GM19099 (cell line): ENCODE measurements around the gene TOX2.

Experiments
- POLR2A ChIP-seq: IDR thresholded peaks from 3 replicates; pipeline ENCODE4 v1.6.1; 2011; ENCODE audit warnings: low read depth; ENCODE audit not compliant: insufficient read length; ENCODE audit errors: extremely low read depth

Gene TOX2

DNA sequence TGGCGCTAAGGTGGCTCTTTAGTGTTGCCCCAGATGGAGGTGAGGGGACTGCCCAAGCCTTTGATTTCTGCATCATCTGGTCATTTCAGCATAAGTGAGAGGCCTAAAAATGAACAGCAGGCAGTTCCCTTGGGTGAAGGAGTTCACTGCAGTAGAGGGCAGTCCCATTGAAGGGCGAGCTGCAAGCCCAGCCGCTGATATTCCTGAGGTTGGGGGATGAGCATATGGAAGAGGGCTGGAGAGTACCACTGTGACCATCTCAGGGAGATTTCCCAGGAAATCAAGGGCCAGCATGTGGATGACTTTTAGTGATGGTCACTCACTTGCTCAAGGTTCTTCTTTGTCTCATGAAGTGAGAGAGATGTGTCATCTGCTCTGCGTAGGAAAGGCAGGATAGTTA is 9.3 kb downstream of the TOX2 start:
- TF ChIP-seq POLR2A = no peak

DNA sequence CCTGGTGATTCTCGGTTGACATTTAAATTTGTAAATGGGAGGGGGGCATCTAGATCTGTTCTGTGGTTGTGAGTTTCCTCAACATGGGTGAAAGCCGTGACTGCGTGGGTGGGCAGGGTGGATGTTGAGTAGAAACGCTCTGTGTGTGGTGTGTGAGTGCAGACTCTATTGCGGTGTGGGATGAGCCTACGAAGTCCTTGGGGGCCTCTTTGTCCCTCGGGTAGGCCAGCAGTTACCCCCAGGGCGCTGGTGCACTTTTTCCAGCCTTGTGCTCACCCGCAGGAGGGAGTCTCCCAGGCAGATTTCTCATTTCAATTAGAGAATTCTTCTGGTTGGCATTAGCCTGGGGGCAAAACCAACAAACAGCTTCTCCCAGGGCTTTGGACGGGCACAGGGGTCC is 10.6 kb downstream of the TOX2 start:
- no peak for TF ChIP-seq POLR2A

DNA sequence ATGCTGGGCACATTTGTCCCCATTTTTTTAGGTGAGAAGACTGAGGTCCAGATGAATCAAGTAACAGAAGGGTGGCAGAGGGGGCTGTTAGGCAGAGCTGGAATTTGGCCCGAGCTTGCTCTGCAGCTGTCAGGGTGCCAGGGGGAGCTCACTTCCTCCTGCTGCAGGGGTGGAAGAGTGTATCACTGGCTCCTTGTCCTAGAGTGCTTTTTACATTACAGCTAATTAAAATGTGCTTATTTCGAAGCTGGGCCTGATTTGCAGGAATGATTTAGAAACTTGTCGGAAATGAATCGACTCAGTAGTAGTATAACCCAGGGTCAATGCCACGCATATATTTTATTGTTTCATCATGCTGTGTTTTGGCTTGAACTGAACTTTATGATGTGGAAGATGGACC is 11.1 kb downstream of the TOX2 start:
- TF ChIP-seq POLR2A = no peak

DNA sequence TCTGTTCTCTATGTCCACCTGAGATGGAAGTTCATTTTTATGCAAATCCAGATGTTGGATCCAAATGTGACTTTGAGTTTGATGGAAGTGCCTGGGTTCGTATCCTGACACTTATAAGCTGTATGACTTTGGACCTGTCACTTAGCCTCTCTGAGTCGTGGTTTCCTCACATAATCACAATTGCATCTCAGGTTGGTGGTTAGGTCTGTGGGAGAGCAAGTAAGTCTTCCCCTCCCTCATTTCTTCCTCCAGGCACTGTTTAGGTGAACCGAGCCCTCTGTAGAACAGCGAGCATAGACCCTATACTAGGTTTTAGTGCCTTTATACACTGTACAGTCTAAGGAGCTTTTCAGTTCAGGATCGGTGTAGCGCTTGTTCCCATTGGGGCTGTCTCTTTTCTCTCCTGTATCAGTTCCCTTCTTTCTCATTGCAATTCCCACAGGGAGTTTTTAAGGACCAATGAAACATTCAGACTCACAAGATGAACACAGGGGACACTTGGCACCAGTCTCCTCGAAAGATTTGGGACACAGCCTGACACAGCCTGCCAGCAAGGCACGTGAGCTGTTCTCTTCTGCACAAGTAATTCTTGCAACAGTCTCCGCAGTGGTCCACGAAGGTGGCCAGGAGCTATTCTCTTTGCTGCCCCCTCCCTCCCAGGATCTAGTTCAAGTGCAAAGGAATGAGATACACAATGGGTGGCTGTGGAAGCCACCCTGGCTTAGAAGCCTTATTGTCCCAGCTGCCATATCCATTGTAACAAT is 11.8 kb downstream of the TOX2 start:
- no peak for TF ChIP-seq POLR2A

DNA sequence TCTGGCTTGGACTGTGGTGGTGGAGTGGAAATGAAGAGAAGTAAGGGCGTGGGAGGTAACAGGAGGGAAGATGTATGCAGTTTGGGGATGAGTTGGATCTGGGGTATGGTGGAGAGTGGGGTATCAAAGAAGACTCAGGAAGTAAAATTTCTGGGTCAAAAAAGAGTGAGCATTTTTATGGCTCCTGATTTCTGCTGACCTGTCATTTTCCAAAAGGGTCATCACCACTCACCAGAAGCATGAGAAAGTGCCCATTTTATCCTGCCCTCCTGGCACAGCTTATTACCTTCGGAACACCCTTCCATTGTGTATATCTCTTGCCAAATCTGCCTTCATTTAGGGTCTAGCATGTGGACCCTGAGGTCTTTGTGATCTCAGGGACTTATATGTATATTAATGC is 17.3 kb downstream of the TOX2 start:
- TF ChIP-seq POLR2A = no peak

DNA sequence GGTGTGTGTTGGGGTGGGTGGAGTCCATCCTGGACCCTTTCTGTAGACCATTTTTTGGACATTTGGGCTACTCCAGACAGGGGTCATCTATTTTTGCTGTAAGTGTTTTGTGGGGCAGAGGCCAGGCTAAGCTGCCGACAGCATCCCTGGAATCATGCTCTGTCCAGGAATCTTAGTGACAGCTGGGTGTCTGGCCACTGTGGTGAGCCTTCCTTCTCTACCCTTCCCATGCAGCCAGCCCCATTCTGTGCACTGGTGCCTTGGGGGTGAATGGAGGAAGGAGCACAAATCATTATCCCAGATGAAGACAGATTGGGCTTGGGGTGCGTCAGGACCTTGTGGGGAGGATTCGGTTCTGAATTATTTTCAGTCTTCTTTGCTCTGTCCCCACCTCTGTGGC is 20.2 kb downstream of the TOX2 start:
- TF ChIP-seq POLR2A = no peak

DNA sequence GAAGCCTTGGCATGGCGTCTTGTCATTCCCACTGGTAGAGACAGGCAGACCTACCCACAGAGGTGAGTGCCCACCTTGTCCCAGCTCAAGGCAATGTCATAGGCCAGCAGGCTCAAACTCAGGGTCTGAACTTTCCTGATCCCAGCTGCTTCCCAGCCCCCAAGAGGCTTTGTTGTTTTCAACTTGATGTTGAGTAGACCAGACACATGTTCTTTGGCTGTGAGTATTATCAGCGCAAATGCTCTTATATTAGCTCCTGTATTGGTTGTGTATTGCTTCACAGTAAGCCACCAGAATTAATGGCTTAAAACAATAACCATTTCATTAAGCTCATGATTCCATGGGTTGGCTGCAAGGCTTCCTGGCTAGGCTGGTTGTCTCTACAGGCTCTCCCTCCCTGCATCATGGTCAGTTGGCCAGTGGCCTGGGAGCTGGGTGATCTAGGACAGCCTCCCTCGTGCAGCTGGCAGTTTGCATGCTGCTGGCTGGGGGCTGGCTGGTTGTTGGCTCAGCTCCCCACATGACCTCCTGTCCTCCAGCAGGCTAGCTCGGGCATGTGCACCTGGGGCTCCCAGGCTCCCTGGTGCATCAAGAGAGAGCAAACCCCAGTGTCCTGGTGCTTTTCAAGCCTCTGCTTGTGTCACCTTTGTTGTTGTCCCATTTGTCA is 21.6 kb downstream of the TOX2 start:
- no peak for TF ChIP-seq POLR2A

DNA sequence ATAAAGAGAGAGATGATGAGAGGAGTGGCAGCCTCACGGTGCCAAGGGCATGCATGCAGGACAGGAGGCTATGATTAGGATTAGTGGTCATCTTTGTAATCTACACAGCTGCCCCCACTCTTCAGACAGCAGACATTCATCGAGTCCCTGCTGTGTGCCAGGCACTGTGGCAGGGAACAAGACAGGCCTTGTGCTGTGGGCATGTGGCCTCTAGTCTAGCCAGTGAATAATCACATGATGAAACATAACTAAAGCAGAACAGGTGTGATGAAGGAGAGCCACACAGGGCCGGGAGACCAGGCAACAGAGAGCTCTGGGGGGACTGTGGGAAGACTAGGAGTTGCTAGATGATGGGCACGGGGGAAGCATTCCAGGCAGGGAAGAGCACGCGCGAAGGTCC is 22.2 kb downstream of the TOX2 start:
- no peak for TF ChIP-seq POLR2A

DNA sequence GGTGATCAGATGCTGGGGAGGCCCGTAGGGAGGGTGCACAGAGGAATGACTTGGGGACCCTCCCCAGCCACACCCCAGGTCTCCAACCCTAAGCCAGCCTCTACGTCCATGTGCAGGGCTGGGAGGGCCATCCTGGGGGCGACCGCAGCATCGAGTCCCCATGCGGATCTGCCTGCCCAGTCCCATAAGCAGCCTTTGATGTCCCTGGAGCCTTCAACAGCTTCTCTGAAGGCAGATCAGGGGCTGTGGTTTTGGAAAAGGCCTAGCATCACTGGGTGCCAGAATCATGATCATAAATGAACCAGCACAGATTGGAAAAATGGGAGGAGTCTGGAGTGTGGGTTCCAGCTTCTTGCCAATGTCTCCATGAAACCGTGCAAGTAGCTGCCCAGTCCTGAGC is 22.9 kb downstream of the TOX2 start:
- TF ChIP-seq POLR2A = no peak

DNA sequence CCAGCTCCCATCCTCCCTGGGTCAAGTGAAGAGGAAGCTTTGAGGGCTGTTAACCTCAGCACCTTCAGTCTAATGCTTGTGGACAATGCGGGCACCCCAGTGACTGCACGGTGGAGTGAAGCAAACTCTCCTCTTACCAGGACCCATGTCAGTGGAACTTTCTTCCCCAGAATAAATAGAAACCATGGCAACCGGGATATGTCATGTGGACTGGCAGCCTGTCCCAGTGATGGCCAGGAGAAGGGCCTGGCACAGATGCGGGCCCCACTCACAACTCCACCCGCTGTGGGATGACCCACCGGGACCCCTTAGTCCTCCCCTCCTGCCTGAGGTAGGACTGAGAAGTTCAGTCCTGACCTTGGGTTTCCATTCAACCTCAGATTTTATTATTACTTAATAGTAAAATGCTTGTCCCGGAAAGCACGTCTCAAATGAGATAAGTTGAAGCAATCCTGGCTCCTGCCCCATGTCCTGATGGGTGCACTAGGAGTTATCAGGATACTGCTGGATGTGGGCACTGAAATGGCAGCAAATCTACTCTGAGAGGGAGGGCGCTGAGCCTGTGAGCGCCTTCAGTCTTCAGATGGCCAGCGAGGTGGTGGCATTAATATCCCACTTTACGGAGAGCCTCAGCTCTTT is 23.5 kb downstream of the TOX2 start:
- no peak for TF ChIP-seq POLR2A

DNA sequence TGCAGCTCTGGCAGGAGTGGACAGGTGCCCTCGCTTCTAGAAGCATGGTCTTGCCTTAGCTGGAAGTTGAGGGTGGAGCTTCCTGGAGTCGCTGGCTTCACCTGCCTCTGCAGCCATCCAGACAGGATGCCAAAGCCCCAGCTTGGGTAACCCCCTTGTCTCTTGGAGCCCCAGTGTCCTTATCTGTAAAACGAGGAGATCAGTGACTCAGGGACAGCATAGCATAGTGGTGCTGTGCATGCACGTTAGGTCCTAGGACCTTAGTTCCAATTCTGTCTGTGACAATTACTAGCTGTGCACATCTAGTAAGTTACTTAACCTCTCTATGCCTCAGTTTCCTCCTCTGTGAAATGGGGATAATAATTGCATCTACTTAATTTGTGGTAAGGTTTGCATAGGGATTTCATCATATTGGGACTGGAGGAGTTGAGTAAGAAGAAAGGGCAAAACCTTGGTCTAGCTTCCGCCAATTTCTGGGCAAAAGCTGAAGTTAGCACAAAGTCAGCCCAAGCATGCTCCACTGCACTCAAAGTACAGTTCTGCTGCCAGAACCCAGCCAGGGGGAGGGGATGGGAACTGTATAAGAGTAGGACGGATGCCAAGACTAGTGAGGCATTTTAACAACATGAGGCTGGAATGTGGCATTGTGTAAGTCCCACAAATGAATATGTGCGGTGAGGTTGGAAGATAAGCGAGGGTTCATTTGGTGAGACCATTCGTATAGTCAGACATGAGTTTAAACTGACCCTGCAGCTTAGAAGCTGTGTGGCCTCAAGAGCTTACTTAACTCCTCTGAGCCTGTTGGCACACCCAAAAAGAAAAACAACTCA is 24.5 kb downstream of the TOX2 start:
- no peak for TF ChIP-seq POLR2A

DNA sequence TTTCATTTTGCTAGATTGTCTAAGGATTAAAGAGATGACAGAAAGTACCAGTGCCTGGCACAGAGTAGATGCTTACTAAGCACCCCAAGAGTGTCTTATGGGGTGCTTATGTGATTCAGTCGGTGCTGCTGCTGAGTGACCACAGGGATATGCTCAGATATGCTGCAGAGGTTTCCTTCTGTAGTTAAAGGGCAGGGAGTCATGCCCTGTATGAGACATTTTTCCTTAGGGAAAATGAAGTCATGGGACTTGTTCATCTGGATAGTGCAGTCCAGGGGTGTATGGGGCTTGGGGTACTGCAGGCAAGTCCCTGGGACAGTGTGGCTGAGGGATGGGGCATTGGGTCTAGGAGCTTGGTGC is 25.1 kb downstream of the TOX2 start:
- TF ChIP-seq POLR2A = no peak

DNA sequence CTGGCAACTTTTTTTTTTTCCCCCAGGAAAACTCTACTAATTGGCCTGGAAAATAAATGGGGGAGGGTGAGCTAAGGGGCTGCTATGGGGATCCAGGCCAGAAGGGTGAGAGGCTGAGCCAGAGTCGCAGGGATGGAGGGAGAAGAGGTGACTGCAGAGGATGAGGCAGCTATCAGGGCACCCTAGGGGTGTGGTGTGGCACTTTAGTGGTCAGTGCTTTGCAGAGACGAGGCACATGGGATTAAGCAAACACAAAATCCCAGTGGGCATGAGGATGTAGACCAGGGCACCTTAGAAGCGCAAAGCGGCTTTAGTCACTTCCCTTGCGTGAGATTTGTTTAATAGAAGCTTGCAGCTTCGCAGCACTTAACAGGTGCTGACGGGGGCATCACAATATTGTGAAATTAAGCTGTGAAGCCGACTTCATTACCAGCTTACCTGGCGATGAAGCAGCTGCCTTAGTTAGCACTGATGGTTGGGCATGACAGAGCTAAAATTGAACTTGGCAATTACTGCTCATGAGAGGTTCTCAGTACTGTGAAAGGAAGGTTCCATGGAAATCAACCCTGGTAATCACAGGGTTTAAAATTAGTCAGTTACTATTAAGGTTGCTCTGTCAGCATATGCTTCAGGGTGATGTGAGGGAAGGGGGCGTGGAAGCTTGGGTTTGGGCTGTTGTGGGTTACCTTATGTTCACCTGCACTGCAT is 26.0 kb downstream of the TOX2 start:
- no peak for TF ChIP-seq POLR2A

DNA sequence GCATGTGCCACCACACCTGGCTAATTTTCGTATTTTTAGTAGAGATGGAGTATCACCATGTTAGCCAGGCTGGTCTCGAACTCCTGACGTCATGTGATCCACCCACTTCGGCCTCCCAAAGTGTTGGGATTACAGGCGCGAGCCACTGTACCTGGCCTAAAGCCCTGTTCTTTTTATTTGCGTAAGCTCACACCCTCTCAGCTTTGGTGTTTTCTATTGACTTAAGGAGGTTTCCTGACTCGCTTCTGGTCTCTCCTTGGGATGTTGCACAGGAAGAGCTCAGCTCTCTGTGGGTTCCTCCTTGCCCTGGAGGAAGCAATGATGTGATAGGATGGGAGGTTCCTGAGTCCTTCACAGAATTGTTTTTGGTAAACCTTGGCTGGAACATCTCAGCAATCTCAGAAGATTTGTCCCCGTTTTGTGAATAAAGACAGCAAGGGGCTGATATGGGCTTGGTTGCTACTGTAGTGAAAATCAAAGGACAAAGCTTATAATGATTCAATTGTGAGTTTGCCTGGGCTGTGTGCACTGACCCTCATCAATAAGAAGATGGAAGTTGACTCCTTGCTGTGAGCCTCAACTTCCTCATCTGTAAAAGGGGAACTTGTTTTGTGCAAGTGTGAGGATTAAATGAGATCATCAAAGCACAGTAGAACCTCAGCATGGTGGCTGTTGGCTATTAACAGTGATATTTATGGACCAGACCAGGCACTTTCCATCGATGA is 27.0 kb downstream of the TOX2 start:
- TF ChIP-seq POLR2A = no peak
